ENCODE measurements around the gene CBR1.
A peak's percentile ranks its signal among the peaks of the same experiment; 100 is the strongest.

DNA sequence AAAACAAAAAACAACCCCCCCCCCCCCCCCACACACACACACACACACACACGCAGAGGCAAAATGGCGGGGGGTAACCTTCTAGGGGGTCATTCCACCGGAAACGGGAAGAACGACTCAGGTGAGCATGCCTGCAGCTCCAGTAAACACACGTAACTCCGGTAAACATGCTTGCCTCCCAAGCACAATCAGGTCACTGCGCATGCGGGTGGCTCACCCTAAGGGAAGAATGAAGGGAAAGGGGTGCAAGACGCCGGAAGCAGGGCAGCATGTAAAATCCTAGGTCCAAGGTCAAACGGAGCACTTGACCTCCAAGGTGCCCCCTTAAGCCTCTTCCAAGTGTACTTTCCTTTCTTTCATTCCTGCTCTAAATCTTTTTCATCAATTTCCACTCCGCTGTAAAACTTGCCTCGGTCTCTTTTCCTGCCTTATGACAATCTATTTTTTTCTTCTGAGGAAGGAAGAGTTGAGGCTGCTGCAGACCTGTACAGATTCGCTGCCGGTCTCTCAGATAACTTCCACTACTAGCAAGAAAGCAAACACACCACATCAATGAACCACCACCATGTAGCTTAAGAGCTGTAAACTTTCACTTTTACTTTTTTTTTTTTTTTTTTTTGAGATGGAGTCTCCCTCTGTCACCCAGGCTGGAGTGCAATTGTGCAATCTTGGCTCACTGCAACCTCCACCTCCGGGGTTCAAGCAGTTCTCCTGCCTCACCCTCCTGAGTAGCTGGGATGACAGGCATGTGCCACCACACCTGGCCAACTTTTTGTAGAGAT is 44.0 kb downstream of the CBR1 start:
- 0 out of 2 replicates have a peak, but pooled peaks have one; percentile 23 for TF ChIP-seq POLR2A (IDR thresholded peaks at IDR 0.05; ENCODE audit: low read depth, low read length)
- no peak for TF ChIP-seq LARP7 (IDR thresholded peaks at IDR 0.05)
- peak in 1 of 2 experiments; percentile 23; a peak in 1 of 4 replicates for TF ChIP-seq ETV6 (conservative IDR thresholded peaks at IDR 0.05 in 1 of 2, IDR thresholded peaks at IDR 0.05 in 1 of 2; ENCODE audit: borderline replicate concordance in 1 of 2, low read depth in 1 of 2)
- no peak for TF ChIP-seq ZBTB33 (IDR thresholded peaks at IDR 0.05)
- 0 out of 2 replicates have a peak, but pooled peaks have one; percentile 16 for TF ChIP-seq GABPA (IDR thresholded peaks at IDR 0.05; ENCODE audit: low read depth)
